NCI-H187 treated with DMSO at 0.1 percent for 48 hours (cell line): ENCODE measurements around the gene TMEM169.

Experiments
- DNase-seq: peaks from one replicate; lab custom pipeline; 2025; lab: John Stamatoyannopoulos, UW

Gene TMEM169, protein sequence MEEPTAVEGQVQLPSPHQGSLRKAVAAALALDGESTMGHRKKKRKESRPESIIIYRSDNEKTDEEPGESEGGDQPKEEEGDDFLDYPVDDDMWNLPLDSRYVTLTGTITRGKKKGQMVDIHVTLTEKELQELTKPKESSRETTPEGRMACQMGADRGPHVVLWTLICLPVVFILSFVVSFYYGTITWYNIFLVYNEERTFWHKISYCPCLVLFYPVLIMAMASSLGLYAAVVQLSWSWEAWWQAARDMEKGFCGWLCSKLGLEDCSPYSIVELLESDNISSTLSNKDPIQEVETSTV

GRCh38 chr2:216081487-216082116 is at the start of gene TMEM169, which contains the start of gene PECR:
Gene TMEM169, plus strand, starts transcription at chr2:216081919. Its CDS starts 14,045 bp downstream, at chr2:216095964.
Gene PECR, minus strand, starts transcription at chr2:216081809. Its CDS starts 68 bp downstream, at chr2:216081741.
- no peak for DNase-seq

- no peak for DNase-seq
Observed at GRCh38 chr2:216031960-216032689, 49.6 kb upstream of the TMEM169 start.

GRCh38 chr2:216033403-216033802 is 48.3 kb upstream of the TMEM169 start:
- no peak for DNase-seq

GRCh38 chr2:216034065-216034464 is 47.7 kb upstream of the TMEM169 start:
- no peak for DNase-seq

GRCh38 chr2:216039918-216040317 is 41.8 kb upstream of the TMEM169 start:
- no peak for DNase-seq

GRCh38 chr2:216041438-216041837 is 40.3 kb upstream of the TMEM169 start:
- DNase-seq = no peak

GRCh38 chr2:216043949-216044348 is 37.8 kb upstream of the TMEM169 start:
- DNase-seq = no peak

DNA sequence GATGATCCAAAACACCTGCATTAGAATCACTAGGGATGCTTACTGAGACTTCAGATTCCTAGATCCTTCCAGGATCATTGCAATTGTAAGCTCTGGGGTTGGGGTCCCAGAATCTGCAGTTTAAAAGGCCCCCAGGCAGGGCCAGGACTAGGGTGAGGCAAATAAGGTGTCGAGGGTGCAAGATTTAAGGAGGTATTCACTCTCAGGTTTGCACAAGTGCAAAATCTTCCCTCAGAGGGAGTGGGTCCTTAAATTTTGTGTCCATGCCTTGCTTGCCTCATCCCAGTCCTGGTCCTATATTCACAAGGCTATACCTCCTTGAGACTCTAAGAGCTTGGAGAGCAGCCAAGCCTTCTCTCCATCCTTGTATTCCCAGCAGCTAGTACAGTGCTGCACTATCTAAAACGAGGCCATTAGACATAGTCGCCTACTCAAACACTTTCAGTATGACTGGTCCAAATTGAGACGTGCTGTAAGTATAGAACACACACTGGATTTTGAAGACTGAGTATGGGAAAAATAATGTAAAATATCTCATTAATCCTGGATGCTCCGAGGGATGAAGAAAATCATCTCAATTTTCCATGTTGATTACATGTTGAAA is 36.7 kb upstream of the TMEM169 start:
- no peak for DNase-seq

DNA sequence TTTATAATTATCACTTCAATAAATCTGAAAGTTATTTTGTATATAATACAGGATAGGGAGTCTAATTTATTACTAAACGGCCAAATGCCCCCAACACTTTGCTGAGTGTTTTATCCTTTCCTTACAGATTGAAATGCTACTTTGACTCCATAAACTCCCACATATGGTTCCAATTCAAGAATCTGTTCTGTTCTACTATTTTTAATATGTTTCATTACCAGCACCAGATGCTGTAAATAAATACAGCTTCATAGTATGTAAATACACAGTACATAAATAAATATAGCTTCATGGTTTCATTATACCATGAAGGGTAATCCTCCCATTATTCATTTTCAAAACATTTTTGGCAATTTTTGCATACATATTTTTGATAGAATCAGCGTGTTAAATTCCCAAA is 34.3 kb upstream of the TMEM169 start:
- no peak for DNase-seq

DNA sequence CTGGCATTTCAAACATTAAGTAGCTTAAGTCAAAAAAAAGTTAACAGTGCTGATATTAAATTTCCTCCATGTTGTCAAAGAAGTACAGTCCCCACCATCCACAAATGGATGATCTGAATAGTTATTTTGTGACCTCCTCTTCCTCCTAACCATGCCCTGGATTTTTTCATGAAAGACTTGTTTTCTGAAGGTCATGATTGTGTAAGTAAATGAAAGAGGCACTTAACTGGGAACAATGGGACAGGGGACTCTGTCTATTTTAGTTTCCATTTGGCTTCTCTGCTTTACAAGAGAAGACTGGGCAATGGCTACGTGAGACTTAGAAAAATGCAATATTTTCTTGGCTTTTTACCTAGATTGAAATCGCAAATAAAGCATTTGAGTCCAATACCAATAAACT is 32.3 kb upstream of the TMEM169 start:
- DNase-seq = no peak

DNA sequence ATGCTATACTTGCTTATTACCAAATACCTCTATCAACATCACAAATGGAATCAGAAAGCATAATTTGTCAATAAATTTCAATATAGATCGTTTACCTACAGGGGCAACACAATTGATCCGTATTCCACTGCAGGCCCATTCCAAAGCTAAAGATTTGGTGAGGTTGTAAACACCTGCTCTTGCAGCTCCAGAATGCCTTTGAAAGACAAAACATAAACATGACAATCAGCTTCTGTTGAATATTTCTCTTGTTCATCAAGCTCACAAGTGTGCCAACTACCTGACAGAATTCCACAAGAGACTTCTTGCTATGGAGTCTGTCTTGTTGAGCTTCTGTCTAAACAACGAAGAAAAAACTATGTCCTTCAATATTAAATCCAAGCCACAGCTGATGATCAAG is 30.4 kb upstream of the TMEM169 start:
- no peak for DNase-seq

DNA sequence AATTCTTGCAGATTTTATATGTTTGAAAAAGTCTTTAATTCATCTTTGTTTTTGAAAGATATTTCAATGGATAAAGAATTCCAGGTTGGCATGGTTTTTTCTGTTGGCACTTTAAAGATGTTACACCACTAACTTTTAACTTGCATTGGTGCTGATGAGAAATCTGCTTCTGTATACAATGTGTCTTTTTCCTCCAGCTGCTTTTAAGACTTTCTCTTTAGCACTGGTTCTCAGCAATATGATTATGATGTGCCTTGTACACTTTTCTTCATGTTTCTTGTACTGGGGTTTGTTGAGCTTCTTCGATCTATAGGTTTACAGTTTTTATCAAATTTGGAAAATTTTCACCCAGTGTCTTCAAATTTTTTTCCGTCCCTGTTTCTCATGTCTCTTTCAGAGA is 29.3 kb upstream of the TMEM169 start:
- no peak for DNase-seq

DNA sequence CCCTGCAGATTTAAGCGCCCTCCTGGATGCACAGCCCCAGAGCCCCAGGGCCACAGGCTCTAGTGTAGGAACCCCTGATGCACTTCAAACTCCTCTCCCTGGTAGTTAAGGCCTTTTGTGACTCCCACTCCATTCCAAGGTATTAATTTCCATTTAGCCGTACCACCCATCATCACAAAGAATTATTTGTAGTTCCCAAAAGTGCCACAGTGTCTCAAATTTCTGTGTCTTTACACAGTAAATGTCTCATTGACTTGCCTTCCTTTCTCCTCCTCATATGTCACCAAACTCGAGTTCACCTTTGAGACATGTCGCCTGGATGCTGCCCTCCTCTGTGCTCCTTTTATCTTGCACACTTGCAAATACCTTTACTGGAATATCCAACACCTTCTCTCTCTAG is 26.0 kb upstream of the TMEM169 start:
- DNase-seq = no peak

DNA sequence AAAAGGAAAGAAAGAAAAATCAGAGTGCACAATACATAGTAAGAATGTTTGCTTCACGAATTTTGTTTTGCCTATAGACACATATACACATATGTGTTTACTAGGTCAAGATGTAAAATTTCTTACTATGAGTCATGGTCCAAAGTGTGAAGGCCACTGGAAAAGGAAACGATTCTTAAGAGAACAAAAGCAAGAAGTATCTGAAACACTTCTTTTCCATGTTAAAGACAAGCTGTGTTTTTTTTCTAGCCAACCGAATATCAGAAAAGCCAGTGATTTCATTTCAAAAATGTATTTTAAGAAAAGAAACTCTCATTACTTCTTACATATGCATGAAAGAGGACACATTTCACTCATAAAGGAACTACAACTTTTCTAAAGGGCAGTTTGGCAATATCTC is 25.0 kb upstream of the TMEM169 start:
- DNase-seq = no peak

- no peak for DNase-seq
Observed at GRCh38 chr2:216057688-216058193, 24.0 kb upstream of the TMEM169 start.

DNA sequence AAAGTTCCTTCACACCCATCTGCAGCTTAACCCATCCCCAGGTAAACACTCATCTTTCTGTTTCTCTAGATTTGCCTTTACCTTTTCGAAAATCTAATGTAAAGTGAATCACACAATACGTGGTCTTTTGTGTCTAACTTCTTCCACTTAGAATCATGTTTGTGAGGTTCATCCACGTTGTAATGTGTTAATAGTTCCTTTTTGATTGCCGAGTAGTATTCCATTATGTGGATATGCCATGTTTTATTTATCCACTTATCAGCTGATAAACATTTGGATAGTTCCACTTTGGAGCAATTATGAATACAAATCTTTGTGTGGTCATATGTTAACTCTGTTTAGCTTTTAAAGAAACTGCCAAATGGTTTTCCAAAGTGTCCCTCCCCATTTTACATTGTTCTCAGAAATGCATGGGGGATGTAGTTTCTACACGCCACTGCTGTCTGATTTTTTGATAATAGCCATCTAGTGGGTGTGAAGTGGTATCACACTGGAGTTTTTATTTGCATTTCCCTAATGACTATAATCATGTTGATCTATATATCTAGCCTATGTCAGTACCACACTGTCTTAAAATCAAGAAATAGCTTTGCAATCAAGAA is 22.4 kb upstream of the TMEM169 start:
- no peak for DNase-seq

DNA sequence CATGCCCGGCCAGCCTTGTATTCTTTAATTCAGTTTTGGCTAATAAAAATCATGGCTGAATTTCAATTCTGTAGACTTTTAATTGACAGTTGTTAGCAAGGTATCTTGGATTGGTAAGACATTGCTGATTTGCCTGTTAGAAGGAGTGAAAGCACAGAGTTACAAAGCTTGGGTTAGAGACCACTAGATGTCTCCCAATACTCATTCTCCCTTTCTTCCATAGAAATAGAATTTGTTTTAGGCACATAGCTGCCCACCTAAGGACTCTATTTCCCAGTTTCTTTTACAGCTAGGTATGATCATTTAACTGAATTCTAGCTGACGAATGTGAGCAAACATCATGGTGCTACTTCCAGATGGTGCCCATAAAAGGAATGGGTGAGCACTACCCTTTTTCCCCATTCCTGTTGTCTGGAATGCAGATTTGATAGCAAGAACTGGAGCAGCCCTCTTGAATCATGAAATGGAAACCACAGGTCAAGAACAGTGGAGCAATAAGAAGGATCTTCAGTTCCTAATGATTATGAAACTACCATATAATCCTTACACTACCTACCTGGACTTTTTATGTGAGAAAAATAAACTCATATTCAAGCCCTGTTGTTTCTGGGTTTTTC is 17.6 kb upstream of the TMEM169 start:
- no peak for DNase-seq

DNA sequence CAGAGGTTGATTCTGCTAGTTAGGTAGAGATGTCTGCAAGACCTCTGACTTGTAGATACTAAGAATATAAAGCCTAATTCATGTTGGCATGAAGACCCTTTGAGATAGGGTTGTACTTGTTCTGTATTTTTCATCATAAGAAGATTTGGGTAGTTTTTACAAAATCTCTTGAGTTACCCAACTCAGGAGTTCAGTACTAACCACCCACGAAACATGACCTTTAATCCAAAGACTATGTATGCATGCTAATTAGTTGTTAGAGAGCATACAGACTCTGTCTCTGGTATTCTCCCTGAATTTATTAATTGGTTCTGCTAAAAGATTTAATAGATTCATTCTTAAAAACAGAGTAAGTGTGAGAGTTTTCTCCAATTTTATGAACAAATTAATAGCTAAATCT is 17.1 kb upstream of the TMEM169 start:
- DNase-seq = no peak

GRCh38 chr2:216066230-216066629 is 15.5 kb upstream of the TMEM169 start:
- DNase-seq = no peak

- DNase-seq = no peak
Observed at GRCh38 chr2:216069028-216069427, 12.7 kb upstream of the TMEM169 start.

DNA sequence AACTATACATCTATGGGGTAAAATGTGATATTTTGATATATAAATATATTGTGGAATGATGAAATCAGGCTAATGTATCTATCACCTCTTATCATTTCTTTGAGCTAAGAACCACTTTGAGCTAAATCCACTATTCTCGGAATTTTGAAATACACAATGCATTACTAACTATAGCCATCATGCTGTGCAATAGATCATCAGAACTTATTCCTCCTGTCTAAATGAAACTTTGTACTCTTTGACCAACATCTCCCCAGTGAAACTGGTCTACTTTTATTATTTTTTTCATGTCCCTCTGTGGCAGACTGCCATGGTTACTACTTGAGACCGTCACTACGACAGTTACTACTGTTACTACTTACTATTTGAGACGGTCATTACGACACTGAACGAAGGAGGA is 11.5 kb upstream of the TMEM169 start:
- no peak for DNase-seq
